HG02840 (cell line): ENCODE measurements around the gene ART5.
"Not testable (repeated sequence)": the region's sequence is repeated elsewhere in the genome, so short reads cannot be mapped to it uniquely, and the experiment has no call there.

Source experiments
- ATAC-seq: cut with Tn5 transposase; IDR thresholded peaks from one replicate; pipeline ENCODE4 v1.9.1; 2021; ENCODE audit warnings: mild to moderate bottlenecking, moderate library complexity, moderate number of reproducible peaks; ENCODE audit not compliant: unreplicated experiment, low FRiP score

ART5 gene

GRCh38 chr11:3588776-3589175 lies 53.0 kb downstream of the ART5 start:
- ATAC-seq: not testable (repeated sequence)
